GM19025 (cell line): Measurements from ENCODE around the gene PTPN23.
A peak's percentile ranks its signal among the peaks of the same experiment; 100 is the strongest.
"Not testable (repeated sequence)": the region's sequence is repeated elsewhere in the genome, so short reads cannot be mapped to it uniquely, and the experiment has no call there.

Source experiments
- ATAC-seq: cut with Tn5 transposase; IDR thresholded peaks from one replicate; pipeline ENCODE4 v1.9.1; 2021; ENCODE audit warnings: mild to moderate bottlenecking, low read depth, moderate library complexity; ENCODE audit not compliant: unreplicated experiment

Gene PTPN23

GRCh38 chr3:47380601-47381316 is at the start of gene PTPN23:
PTPN23 (plus strand) TSS chr3:47381021; CDS start chr3:47381097, 76 bp downstream.
- ATAC-seq: peak; percentile 66

GRCh38 chr3:47333907-47334306 is 46.9 kb upstream of the PTPN23 start:
- ATAC-seq: no peak

GRCh38 chr3:47337656-47338055 is 43.2 kb upstream of the PTPN23 start:
- no peak for ATAC-seq

- no peak for ATAC-seq
These were observed 40.9 kb upstream of the PTPN23 start for GRCh38 chr3:47339951-47340350.

GRCh38 chr3:47340866-47341265 is 40.0 kb upstream of the PTPN23 start:
- no peak for ATAC-seq

GRCh38 chr3:47342151-47342550 is 38.7 kb upstream of the PTPN23 start:
- ATAC-seq: no peak

DNA sequence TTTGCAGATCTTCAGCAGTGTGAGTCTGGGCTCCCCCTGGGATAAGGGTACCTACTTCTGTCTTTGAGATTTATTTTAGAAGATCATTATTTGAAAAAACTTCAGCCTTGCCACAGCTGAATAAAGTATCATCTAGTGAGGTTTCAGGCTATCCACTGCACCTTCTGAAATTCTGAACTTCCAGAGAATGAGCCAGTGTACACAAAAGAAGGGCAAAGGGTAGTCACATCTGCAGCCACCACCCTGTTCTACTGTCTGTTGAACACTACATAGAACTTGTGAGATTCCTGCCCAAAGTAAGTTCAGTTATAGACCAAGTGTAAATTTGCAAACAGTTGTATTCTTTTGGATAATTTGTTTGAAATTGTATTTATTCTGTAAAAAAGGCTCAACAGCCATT is 38.0 kb upstream of the PTPN23 start:
- ATAC-seq: no peak

DNA sequence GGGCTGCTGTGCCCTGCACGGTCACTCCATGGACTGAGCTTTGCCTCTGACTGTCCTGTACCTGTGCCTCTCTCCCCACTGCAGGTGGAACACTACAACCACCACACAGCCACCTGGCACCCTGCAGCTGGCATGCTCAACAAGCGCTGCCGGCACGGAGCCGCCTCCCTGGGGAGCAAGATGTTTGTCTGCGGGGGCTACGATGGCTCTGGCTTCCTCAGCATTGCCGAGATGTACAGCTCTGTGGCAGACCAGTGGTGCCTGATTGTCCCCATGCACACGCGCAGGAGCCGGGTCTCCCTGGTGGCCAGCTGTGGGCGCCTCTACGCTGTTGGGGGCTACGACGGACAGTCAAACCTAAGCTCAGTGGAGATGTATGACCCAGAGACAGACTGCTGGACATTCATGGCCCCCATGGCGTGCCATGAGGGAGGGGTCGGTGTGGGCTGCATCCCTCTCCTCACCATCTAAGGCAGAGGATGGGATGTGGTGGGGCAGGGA is 37.3 kb upstream of the PTPN23 start:
- no peak for ATAC-seq

- ATAC-seq: no peak
These were observed 35.9 kb upstream of the PTPN23 start for GRCh38 chr3:47344971-47345370.

DNA sequence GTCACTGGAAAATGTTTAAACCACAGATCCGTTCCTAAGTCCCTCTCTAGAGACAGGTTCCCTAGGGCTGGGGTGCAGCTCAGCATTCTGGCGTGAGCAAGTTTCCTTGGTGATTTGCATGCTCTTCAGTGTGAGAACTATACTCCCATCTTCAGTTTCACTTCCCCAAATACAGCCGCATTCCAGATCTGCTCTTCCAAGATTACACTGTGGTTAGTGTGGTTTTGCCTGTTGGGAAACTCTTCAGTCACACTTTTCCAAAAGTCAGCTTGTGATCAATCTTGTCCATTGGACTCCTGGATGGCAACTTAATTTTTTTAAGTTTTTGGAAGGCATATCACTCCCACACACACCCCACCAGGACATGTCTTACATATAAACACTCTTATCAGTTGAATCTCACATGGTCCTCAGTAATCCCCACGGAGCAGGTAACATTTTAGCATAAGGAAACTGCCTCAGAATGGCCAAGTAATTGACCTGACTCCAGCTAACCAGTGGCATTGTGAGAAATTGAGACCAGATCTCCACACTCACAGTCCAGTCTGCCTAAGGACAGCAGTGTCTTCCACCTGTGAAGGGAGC is 33.5 kb upstream of the PTPN23 start:
- peak; percentile 75 for ATAC-seq

DNA sequence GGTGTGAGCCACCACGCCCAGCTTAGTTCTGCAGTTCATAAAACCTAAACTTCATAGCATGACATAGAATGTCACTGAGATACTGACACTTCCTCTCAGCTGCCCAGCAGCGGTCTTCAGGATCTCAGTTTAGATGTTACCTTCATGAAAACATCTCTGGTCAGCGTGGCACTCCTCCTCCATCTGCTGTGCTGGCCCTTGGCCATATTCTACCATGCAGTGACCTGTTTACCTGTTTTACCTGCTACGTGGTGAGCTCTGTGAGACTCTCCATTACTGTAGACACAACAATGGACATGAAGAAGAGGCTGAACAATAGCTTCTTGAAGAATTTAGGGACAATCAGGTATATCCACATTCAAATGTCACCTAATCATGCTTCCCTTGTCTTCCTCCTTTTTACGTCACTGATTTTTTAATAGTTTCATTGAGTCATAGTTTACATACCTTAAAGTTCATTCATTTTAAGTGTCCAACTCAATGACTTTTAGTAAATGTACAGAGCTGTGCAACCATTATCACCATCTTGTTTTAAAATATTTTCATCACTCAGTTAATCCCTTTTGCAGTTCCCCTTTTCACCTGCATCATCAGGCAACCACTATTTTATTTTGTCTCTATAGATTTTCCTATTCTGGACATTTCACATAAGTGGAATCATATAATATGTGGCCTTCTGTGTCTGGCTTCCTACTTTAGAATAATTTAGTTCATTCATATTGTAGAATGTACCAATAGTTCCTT is 32.2 kb upstream of the PTPN23 start:
- no peak for ATAC-seq

DNA sequence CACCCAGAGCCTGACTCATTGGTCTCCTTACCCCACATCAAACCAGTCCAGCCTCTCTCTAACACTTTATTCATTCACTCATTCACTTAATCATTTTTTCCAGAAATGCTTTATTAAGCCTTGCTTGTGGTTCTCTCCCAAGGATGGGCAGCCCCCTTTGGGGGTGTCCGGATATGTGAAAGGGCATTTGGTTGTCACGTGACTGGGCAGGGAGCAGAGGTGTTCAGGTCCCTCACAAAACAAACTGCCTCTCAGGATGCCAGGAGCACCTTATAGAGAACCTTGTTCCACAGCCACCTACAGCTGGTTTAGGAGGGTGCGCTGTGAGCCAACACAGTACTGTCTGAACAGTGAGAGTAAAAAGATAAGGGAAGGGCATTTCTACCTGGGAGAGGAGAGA is 25.8 kb upstream of the PTPN23 start:
- ATAC-seq: no peak

DNA sequence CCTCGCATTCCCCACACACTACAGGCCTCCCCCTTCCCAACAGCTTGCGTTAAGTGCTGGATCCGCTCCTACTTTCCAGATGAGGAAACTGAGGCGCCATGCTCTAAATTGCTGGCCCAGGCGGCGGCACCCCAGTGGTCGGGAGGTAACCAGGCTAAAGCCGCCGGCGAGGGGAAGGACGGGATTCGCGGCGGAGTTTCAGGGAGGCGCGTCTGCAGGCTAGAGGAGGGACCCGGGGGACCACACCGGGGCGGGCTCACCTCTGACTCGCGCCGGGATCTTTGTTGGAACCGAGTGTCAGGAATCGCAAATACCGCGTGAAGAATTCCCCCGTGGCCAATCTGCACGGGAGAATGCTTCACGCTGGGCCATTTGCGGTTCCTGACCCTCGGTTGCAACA is 24.6 kb upstream of the PTPN23 start:
- no peak for ATAC-seq

DNA sequence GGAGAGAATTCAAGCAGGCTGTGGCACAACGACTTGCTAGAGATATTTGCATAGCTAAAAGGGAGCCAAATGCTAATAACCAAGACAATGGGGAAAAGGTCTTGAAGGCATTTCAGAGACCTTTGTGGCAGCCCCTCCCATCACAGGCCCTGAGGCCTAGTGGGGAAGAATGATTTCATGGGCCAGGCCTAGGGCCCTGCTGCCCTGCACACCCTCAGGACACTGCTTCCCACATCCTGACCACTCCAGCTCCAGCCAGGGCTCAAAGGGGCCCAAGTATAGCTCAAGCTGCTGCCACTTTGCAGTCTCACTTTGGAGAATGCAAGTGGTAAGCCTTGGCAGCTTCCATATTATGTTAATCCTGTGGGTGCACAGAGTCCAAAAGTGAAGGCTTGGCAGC is 21.5 kb upstream of the PTPN23 start:
- no peak for ATAC-seq

DNA sequence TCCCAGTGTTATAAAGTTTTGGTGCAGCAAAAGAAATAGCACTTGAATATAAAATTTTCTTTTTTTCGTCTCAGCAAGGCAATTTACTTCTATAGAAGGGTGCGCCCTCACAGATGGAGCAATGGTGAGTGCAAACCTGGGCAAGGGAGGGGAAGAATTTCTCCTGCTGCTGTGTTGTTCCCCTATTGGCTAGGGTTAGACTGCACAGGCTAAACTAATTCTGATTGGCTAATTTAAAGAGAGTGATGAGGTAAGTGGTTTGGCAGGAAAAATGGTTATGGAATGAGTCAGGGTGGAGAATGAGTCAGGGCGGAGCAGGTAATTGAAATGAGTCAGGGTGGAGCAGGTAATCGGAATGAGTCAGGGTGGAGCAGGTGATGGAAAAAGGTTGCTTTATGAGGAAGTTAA is 20.7 kb upstream of the PTPN23 start:
- not testable (repeated sequence) for ATAC-seq

GRCh38 chr3:47362701-47363100 is 18.1 kb upstream of the PTPN23 start:
- ATAC-seq: no peak

- no peak for ATAC-seq
These were observed 15.3 kb upstream of the PTPN23 start for GRCh38 chr3:47365213-47366153.

GRCh38 chr3:47366833-47367232 is 14.0 kb upstream of the PTPN23 start:
- no peak for ATAC-seq

DNA sequence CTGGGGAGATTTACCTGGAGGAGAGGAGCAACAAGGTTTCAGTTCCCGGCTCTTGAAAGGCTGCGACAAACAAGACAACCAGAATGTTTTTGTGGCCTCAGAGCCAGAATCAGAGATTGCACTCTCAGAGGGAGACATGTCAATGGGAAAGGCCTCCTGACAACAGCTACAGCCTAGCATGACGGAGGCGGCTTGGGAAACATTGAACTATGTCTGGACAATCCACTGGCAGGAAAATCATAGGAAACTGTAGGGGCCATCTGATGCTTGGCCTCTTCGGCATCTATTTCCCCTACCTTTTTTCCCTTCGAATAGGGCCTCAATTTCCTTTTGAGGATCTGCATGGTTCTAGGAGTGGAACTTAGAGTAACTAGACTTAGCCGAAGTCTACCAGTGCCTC is 13.2 kb upstream of the PTPN23 start:
- ATAC-seq: no peak

- not testable (repeated sequence) for ATAC-seq
These were observed 10.8 kb upstream of the PTPN23 start for GRCh38 chr3:47370020-47370419.
